SH-SY5Y (cell line): ENCODE measurements around the gene SLC25A13.

Source experiments
- GATA2 ChIP-seq: IDR thresholded peaks from 2 replicates; pipeline ENCODE4 v1.6.1; 2011; ENCODE audit warnings: mild to moderate bottlenecking, low read depth, low read length
- GATA3 ChIP-seq: IDR thresholded peaks from 2 replicates; pipeline ENCODE4 v1.6.1; 2011; ENCODE audit warnings: low read depth, mild to moderate bottlenecking, low read length, moderate library complexity

Gene SLC25A13

DNA sequence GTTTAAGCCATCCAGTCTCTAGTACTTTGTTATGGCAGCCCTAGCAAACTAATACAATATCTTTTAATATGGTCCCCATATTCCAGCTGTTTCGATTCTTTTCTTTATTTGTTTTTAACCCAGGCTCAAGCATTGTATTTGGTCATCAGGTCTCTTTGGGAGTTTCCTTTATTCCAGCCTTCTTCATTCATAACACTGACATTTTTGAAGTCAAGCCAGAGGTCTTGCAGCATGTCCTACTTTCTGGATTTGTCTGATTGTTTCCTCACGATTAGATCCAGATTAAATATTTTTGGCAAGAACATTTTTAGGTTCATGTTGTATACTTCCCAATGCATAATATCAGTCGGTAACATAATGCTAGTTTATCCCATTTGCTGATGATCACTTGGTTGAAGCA is 11.8 kb downstream of the SLC25A13 start:
- no peak for TF ChIP-seq GATA2
- no peak for TF ChIP-seq GATA3

GRCh38 chr7:96308950-96309263 is 13.0 kb downstream of the SLC25A13 start:
- TF ChIP-seq GATA2 = no peak
- no peak for TF ChIP-seq GATA3

DNA sequence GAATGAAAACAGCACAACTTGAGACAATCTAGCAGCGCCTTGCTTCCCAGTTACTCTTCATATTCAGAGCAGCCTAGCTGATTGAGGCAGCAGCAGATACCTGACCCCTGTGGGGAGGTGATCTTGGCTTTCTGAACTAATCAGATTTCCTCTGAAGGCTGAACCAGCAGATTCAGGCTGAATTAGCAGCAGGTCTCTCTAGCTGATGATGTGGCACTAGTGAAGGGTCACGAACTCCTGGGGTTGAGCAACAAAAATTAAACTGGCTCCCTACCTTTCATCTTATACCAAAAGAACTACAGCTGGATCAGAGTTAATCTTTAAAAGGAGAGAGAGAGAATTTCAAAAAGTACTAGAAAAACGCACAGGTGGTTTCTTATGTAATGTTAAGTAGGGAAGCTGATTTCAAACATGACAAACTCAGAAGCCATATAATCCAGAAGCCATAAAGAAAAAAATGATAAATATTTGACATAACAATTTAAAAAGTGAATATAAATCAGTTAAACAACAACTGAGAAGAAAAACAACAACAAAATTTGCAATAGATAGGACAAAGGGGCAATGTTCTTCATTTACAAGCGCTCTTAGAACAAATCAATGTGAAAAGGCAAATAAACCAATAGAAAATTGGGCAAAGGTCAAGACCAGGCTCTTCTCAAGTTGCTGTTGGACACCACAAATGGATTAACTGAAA is 13.5 kb downstream of the SLC25A13 start:
- TF ChIP-seq GATA3 = no peak
- TF ChIP-seq GATA2 = no peak

GRCh38 chr7:96306385-96307125 is 15.3 kb downstream of the SLC25A13 start:
- no peak for TF ChIP-seq GATA2
- TF ChIP-seq GATA3 = no peak

DNA sequence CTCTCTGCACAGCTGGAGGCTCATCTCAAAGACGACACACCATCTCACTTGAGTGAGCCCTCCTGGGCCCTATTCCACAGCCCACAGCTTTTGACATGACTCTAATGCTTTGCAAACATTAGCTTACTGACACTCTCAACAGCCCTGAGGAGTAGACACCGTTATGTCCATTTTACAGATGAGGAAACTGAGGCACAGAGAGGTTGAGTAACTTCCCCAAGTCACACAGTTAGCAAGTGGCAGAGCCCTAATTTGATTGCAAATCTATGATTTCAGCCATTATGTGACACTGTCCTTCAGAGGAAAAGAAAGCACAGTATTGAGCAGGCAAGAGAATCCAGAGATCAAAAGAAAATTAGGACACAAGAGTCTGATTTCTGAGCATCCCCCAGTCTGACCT is 16.0 kb downstream of the SLC25A13 start:
- TF ChIP-seq GATA2 = no peak
- TF ChIP-seq GATA3 = no peak

DNA sequence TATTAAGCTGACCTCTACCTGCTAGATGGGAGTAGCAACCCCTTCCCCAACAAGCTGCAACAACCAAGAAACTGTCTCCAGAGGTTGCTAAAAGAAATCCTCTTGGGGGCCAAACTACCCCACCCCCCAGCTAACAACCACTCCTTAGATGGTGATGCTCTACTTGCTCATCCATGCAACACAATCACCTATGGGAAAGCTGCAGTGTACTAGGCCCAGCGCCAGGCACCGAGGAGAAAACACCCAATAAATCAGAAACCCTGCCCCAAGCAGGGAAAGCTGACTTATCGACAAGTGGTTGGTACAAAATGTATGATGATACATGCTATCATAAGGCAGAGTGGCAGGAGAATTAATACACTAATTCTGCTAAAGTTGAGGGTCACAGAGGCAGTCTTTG is 17.3 kb downstream of the SLC25A13 start:
- no peak for TF ChIP-seq GATA3
- no peak for TF ChIP-seq GATA2

GRCh38 chr7:96303686-96304443 is 18.0 kb downstream of the SLC25A13 start:
- no peak for TF ChIP-seq GATA3
- TF ChIP-seq GATA2 = no peak

- TF ChIP-seq GATA2 (no peak), GATA3 (no peak)
Observed at GRCh38 chr7:96303105-96303685, 18.7 kb downstream of the SLC25A13 start.

GRCh38 chr7:96300986-96301385 is 20.9 kb downstream of the SLC25A13 start:
- TF ChIP-seq GATA2 (no peak), GATA3 (no peak)

DNA sequence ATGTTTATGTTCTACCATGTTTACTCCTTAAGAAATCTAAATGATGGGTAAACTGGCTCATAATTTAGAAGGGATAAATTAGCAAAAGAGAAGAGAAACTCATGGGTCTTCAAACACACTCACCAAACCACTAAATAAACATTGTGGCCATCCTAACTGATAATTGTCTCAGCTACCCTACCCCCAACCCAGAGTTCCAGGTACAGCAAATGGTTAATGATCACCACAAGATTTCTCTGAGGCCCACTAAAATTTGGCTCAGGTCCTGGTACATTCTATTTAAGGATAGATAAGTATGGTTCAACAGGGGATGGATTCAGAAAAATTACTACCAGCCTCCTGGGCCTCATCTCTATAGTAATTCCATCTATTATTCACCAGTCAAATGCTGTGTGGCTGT is 21.4 kb downstream of the SLC25A13 start:
- no peak for TF ChIP-seq GATA2
- no peak for TF ChIP-seq GATA3

- TF ChIP-seq GATA3 = no peak
- no peak for TF ChIP-seq GATA2
Observed at GRCh38 chr7:96299496-96299895, 22.4 kb downstream of the SLC25A13 start.

- TF ChIP-seq GATA2 = no peak
- no peak for TF ChIP-seq GATA3
Observed at GRCh38 chr7:96297876-96298275, 24.0 kb downstream of the SLC25A13 start.

DNA sequence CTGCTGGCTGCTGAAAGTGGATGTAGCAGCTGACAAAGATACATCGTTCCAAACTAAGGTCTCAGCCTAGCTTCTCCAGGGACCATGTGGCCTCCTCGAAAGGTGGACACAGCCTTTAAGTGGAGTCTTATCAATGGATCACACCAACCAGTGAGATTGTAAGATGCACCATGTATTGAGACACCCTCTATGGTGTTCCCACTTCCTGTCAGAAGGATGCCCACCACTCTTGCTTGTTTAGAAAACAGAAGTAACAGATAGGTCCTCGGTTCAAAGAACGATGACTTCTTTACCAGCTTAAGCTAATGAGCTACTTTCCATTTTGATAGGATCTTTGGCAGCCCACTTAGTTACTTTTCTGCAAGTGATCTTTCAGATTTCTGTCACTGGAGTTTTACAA is 34.3 kb downstream of the SLC25A13 start:
- no peak for TF ChIP-seq GATA2
- no peak for TF ChIP-seq GATA3

- TF ChIP-seq GATA3 (no peak), GATA2 (no peak)
Observed at GRCh38 chr7:96287132-96287531, 34.8 kb downstream of the SLC25A13 start.
